ENCODE measurements around the gene MAP3K1.

The MAP3K1 gene

DNA sequence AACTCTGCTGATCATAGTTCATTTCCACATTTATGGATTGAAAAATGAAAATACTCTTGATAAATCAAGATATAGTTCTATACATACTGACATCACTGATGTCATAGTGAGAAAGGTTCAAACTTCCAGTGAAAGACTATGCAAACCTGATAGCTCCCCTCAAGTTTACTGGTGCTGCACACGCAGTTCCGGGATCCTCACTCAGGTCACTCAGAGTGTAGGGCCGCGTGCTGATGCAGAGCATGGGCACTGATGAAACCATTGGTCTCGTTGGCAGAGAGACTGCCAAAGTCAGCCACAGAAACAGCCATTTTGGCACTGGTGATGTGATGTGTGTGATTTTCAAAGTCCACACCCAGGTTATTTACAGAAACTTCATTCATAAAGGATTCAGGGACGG, 107.6 kb downstream of the MAP3K1 start:
- no peak for DNase-seq (ENCODE audit: low read depth)
- H3K4me3 ChIP-seq (ENCODE audit: control insufficient read depth, low read depth, low read length) = no peak overlapping the region
- TF ChIP-seq, protein P1, sequence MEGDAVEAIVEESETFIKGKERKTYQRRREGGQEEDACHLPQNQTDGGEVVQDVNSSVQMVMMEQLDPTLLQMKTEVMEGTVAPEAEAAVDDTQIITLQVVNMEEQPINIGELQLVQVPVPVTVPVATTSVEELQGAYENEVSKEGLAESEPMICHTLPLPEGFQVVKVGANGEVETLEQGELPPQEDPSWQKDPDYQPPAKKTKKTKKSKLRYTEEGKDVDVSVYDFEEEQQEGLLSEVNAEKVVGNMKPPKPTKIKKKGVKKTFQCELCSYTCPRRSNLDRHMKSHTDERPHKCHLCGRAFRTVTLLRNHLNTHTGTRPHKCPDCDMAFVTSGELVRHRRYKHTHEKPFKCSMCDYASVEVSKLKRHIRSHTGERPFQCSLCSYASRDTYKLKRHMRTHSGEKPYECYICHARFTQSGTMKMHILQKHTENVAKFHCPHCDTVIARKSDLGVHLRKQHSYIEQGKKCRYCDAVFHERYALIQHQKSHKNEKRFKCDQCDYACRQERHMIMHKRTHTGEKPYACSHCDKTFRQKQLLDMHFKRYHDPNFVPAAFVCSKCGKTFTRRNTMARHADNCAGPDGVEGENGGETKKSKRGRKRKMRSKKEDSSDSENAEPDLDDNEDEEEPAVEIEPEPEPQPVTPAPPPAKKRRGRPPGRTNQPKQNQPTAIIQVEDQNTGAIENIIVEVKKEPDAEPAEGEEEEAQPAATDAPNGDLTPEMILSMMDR (conservative IDR thresholded peaks at IDR 0.05; ENCODE audit: control insufficient read depth, insufficient read depth, low read depth, low read length) = no peak

DNA sequence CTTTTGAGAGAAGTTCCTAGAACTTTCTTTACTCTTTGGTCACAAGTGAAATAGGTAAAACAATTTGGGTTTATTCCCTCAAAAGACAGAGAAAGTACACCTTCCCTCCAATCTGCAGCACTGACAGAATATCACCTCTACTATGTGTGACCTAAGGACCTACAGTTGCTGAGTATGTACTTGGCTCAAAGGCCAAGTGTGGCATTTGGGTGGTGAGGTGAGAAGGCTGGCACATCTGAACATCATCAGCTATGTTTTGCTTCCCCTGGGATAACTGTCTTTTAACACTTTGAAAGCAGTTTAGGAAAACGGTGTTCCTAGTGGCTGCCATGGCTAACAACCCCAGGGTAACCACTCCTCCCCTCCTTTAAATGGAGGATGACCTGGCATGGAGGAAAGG, 119.0 kb downstream of the MAP3K1 start:
- H3K4me3 ChIP-seq (ENCODE audit: control insufficient read depth, low read depth, low read length) = no peak overlapping the region
- DNase-seq (ENCODE audit: low read depth) = no peak
- TF ChIP-seq, protein P1 (conservative IDR thresholded peaks at IDR 0.05; ENCODE audit: control insufficient read depth, insufficient read depth, low read depth, low read length) = no peak

DNA sequence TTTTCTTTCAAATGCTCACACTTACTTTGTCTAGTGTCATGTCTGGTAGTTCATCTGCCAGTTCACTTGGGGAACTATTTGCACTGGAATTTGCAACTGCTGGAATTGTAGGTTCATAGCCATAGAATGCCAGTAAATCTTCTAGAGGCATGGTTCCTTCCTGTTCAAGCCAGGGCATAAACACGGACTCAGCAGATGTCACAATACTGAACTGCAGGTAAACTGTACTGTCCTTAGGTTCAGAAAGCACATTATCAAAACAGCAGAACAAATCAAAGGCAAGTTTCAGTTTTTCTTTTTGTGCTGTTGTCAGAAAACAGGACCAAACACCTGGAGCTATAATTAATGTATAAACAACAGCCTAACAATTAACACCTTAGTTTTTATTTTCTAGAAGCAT, 123.5 kb downstream of the MAP3K1 start:
- no peak for DNase-seq (ENCODE audit: low read depth)
- TF ChIP-seq, protein P1 (conservative IDR thresholded peaks at IDR 0.05; ENCODE audit: control insufficient read depth, insufficient read depth, low read depth, low read length) = no peak
- H3K4me3 ChIP-seq (ENCODE audit: control insufficient read depth, low read depth, low read length) = no peak overlapping the region

DNA sequence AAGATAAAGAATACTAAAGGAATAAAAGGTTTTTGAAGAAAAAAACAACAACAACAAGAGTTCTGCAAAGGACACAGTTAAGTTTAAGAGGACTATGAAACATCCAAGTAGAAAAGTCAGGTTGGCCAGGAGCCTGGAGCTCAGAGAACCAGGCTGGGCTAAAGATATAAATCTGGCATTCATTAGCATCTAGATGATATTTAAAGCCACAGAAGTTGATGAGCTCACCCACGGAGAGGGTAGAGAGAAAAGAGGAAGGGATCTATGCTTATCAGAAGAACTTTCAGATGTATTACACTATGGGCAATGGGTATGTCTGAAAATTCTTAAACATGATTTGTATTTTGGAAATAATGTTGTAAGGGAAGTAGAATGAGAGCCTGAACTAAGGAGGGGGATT, 126.6 kb downstream of the MAP3K1 start:
- TF ChIP-seq, protein P1 (conservative IDR thresholded peaks at IDR 0.05; ENCODE audit: control insufficient read depth, insufficient read depth, low read depth, low read length) = no peak
- peak; percentile 80 for DNase-seq (ENCODE audit: low read depth)
- H3K4me3 ChIP-seq (ENCODE audit: control insufficient read depth, low read depth, low read length) = no peak overlapping the region

Measured in fibroblast of mammary gland (primary cell).